ENCODE data around the gene JPH3.

DNA sequence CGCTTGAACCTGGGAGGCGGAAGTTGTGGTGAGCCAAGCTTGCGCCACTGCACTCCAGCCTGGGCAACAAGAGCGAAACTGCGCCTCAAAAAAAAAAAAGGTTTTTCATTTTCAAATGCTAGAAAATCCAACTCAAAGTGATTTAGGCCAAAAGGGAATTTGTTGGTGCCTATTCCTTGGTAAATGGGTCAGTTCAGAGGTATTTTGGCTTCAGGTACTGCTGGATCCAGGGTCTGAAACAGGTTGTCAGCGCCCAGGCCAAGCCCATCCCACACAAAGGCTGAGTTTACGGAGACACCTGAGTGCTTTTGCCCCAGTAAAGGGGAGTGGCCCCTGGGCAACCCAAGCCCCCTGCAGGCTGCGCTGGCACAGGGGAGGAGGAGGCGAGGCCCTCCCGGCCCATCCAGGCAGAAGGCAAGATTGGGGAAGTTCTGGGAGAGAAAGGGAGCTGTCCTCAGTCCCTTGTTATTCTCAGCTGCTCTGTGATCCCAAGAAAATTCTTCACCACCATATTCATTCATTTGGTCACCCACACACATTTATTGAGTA is 8.5 kb upstream of the JPH3 start:
- TF ChIP-seq BHLHE40 (IDR thresholded peaks at IDR 0.05; ENCODE audit: borderline replicate concordance) (no peak), NFRKB (IDR thresholded peaks at IDR 0.05) (no peak), SP1 (IDR thresholded peaks at IDR 0.05) (no peak), ARNT (IDR thresholded peaks at IDR 0.05) (no peak), FOXA1 (IDR thresholded peaks at IDR 0.05) (no peak), HDGF (IDR thresholded peaks at IDR 0.05; ENCODE audit: borderline replicate concordance) (no peak), ZNF384 (IDR thresholded peaks at IDR 0.05) (no peak)

Measured in HEK293T (cell line).